Measurements from ENCODE around the gene ATP6V1G2.
A peak's percentile ranks its signal among the peaks of the same experiment; 100 is the strongest.

The ATP6V1G2 gene

DNA sequence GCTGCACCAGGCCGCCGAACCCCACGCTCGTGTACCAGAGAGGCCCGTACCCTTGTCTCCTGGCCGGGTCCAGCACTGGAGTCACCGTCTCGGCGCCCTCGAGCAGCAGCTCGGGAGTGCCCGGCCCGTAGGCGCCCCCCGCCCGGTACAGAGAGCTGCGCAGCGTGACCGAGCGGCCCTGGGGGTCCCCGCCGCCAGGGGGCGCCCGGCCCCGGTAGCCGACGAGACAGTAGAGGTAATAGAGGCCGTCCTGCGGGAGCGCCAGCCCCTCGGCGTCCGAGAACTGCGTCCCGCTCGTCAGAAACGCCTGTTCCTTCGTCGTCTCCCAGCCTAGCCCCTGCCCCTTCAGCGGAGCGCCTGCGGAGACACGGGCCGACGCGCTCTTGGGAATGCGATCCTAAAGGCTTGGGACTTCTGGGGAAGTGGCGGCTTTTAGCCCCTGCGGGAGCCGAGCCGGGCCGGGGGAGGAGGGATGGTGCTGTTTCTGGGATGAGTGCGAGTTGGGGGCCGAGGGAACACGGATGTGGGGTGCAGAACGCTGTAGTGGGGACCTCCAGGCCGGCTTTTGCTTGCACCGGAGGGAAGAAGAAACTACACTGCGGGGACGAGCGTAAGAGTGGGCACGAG is 34.5 kb upstream of the ATP6V1G2 start:
- Histone ChIP-seq H3K9me2 (replicated peaks; ENCODE audit: control insufficient read depth, low read length) (no peaks in the 10 kb centered on the region), H3K79me2 (ENCODE audit: control insufficient read depth, low read length) (no peaks in the 10 kb centered on the region), H3K27me3 (ENCODE audit: control insufficient read depth, low read length) (peaks cover 56% of the 10 kb centered on the region), H3K9me3 (ENCODE audit: control insufficient read depth, insufficient read depth, low read length) (no peaks in the 10 kb centered on the region), H3K4me2 (ENCODE audit: low read length) (peak overlapping the region; percentile 92), H3K36me3 (ENCODE audit: control insufficient read depth, low read length) (no peaks in the 10 kb centered on the region), H3K4me3 (ENCODE audit: low read length) (peak overlapping the region; percentile 84), H3K27ac (ENCODE audit: low read depth, low read length) (no peak overlapping the region), H3K4me1 (ENCODE audit: control insufficient read depth, low read length) (peaks cover 62% of the 10 kb centered on the region), H4K20me1 (ENCODE audit: control insufficient read depth, insufficient read depth, low read depth, low read length) (no peaks in the 10 kb centered on the region), H3F3A (ENCODE audit: control insufficient read depth, insufficient read depth) (peaks cover 11% of the 10 kb centered on the region)
- TF ChIP-seq CTCF (IDR thresholded peaks at IDR 0.05; ENCODE audit: low read depth, low read length, poor library complexity, severe bottlenecking), result peak; percentile 96
- TF ChIP-seq EZH2phosphoT487 (IDR thresholded peaks at IDR 0.05; ENCODE audit: borderline replicate concordance, low read length), result peak; percentile 63; the same call in 1 of the 2 replicates

- H3K27ac ChIP-seq (ENCODE audit: low read depth, low read length), result no peak overlapping the region
- peaks cover 62% of the 10 kb centered on the region for H3K4me1 ChIP-seq (ENCODE audit: control insufficient read depth, low read length)
- peak overlapping the region; percentile 84 for H3K4me3 ChIP-seq (ENCODE audit: low read length)
- H3K9me2 ChIP-seq (replicated peaks; ENCODE audit: control insufficient read depth, low read length), result no peaks in the 10 kb centered on the region
- peak overlapping the region; percentile 92 for H3K4me2 ChIP-seq (ENCODE audit: low read length)
- no peaks in the 10 kb centered on the region for H4K20me1 ChIP-seq (ENCODE audit: control insufficient read depth, insufficient read depth, low read depth, low read length)
- peaks cover 9% of the 10 kb centered on the region for H3F3A ChIP-seq (ENCODE audit: control insufficient read depth, insufficient read depth)
- H3K27me3 ChIP-seq (ENCODE audit: control insufficient read depth, low read length), result peaks cover 61% of the 10 kb centered on the region
- H3K36me3 ChIP-seq (ENCODE audit: control insufficient read depth, low read length), result no peaks in the 10 kb centered on the region
- H3K79me2 ChIP-seq (ENCODE audit: control insufficient read depth, low read length), result no peaks in the 10 kb centered on the region
- TF ChIP-seq EZH2phosphoT487 (IDR thresholded peaks at IDR 0.05; ENCODE audit: borderline replicate concordance, low read length) (no peak), CTCF (IDR thresholded peaks at IDR 0.05; ENCODE audit: low read depth, low read length, poor library complexity, severe bottlenecking) (no peak)
- H3K9me3 ChIP-seq (ENCODE audit: control insufficient read depth, insufficient read depth, low read length), result no peaks in the 10 kb centered on the region
These were observed 34.0 kb upstream of the ATP6V1G2 start for GRCh38 chr6:31580438-31580740.

GRCh38 chr6:31579546-31580437 is 33.4 kb upstream of the ATP6V1G2 start:
- H3K9me3 ChIP-seq (ENCODE audit: control insufficient read depth, insufficient read depth, low read length), result no peaks in the 10 kb centered on the region
- peaks cover 5% of the 10 kb centered on the region for H3F3A ChIP-seq (ENCODE audit: control insufficient read depth, insufficient read depth)
- H3K4me1 ChIP-seq (ENCODE audit: control insufficient read depth, low read length), result peaks cover 62% of the 10 kb centered on the region
- H3K79me2 ChIP-seq (ENCODE audit: control insufficient read depth, low read length), result no peaks in the 10 kb centered on the region
- H3K27ac ChIP-seq (ENCODE audit: low read depth, low read length), result no peak overlapping the region
- H3K4me3 ChIP-seq (ENCODE audit: low read length), result peak overlapping the region; percentile 84; the same call in 1 of the 2 replicates
- no peaks in the 10 kb centered on the region for H3K9me2 ChIP-seq (replicated peaks; ENCODE audit: control insufficient read depth, low read length)
- peaks cover 67% of the 10 kb centered on the region for H3K27me3 ChIP-seq (ENCODE audit: control insufficient read depth, low read length)
- no peaks in the 10 kb centered on the region for H3K36me3 ChIP-seq (ENCODE audit: control insufficient read depth, low read length)
- H4K20me1 ChIP-seq (ENCODE audit: control insufficient read depth, insufficient read depth, low read depth, low read length), result no peaks in the 10 kb centered on the region
- H3K4me2 ChIP-seq (ENCODE audit: low read length), result peak overlapping the region; percentile 92
- no peak for TF ChIP-seq CTCF (IDR thresholded peaks at IDR 0.05; ENCODE audit: low read depth, low read length, poor library complexity, severe bottlenecking)
- no peak for TF ChIP-seq EZH2phosphoT487 (IDR thresholded peaks at IDR 0.05; ENCODE audit: borderline replicate concordance, low read length)
